ENCODE data around the gene MED16.
"Not testable (repeated sequence)": the region's sequence is repeated elsewhere in the genome, so short reads cannot be mapped to it uniquely, and the experiment has no call there.

Gene MED16

DNA sequence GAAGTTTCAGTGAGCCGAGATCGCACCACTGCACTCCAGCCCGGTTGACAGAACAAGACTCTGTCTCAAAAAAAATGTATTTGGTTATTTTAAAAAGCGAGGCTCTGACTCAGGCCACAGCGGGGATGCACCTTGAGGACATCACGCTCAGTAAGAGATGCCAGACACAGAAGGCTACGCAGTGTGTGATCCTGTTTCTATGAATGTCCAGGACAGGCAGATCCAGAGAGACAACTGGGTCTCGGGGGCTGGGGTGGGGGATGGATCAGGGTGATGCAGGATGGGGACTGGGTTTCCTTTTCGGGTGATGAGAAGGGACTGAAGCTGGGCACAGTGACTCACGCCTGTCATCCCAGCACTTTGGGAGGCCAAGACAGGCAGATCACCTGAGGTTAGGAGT lies 5.4 kb downstream of the MED16 start:
- DNase-seq = peak in 1 of 14 donors; percentile 19

DNA sequence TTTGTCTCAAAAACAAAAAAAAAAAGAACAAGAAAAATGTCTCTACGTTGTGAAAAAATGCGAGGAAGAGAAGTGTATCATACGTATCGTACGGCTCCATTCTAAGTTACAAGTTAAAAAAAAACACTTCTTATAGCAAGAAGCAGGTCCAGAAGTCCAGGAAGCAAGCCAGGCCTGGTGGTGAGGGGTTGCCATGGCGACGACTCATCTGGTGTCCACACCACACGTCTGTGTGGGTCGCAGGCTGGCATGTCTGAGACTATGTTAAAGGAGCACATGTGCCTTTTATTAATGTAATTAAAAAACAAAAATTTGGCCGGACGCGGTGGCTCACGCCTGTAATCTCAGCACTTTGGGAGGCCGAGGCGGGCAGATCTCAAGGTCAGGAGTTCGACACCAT lies 5.9 kb downstream of the MED16 start:
- DNase-seq = no peak

DNA sequence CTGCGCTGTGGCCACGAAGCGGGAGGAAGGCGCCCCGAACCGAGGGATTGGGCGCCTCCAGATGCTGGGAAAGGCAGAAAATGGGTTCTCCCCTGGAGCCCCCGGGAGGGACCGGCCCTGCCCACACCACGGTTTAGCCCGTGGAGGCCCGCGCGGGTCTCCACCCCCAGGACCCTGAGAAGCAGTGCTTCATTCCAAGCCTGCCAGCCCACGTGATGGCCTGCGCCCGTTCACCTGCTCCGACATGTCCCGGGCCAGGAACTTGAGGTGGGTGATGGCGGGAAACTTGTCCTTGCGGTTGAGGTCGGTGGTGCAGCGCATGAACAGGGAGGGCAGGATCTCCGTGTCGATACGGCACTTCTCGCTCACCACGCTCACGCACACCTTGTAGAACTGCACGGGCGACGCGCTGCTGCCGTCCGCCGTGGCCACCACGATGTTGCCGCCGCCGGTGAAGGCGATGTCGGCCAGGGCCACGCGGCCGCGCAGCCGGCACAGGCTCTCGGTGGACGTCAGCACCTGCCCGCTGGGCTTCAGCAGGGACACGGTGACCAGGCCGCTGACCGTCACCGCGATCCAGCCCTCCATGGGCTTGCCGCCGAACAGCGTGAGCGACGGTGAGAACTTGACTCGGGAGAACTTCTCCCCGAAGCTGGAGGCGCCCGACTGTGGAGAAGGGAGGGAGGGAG lies 7.3 kb downstream of the MED16 start:
- DNase-seq = no peak

DNA sequence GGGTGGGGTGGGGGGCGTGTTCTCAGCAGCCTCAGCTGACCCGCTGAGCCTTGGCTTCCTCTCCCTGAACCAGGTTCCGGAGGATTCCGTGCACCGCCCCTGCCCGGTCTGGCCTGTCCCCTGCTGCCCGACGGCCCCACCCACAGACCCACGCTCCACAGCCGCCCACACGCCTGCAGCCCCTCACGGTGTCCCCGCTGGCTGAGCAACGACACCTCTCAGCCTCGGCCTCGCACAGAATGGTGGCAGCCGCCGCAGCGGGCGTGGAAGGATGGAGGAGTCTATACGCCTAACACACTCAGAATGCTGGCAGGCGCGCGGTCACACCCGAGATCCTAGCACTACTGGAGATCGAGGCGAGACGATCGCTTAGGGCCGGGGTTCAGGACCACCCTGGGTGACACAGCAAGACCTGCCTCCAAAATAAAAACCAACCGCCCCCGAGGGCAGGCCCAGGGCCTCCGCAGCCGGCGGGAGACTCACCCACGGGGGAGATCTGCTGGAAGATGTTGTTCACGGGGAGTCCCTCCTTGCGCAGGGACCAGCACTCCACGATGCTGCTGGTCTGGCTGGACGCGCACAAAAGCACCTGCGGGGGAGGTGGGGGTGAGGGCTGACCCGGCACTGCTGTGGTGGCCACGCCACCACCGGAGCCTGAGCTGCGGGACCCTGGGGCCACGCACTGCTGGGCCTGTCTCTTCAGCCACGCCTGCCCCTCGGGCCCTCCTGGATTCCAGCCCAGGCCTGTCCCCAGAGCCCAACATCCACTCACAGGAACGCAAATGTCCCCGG lies 8.4 kb downstream of the MED16 start:
- DNase-seq = no peak

GRCh38 chr19:883661-884211 lies 9.3 kb downstream of the MED16 start:
- peak in 1 of 14 donors; percentile 59 for DNase-seq

GRCh38 chr19:882871-883497 lies 10.0 kb downstream of the MED16 start:
- DNase-seq = no peak

GRCh38 chr19:881385-882071 lies 11.5 kb downstream of the MED16 start:
- no peak for DNase-seq

- DNase-seq = no peak
Observed at GRCh38 chr19:879711-880438, 13.1 kb downstream of the MED16 start.

DNA sequence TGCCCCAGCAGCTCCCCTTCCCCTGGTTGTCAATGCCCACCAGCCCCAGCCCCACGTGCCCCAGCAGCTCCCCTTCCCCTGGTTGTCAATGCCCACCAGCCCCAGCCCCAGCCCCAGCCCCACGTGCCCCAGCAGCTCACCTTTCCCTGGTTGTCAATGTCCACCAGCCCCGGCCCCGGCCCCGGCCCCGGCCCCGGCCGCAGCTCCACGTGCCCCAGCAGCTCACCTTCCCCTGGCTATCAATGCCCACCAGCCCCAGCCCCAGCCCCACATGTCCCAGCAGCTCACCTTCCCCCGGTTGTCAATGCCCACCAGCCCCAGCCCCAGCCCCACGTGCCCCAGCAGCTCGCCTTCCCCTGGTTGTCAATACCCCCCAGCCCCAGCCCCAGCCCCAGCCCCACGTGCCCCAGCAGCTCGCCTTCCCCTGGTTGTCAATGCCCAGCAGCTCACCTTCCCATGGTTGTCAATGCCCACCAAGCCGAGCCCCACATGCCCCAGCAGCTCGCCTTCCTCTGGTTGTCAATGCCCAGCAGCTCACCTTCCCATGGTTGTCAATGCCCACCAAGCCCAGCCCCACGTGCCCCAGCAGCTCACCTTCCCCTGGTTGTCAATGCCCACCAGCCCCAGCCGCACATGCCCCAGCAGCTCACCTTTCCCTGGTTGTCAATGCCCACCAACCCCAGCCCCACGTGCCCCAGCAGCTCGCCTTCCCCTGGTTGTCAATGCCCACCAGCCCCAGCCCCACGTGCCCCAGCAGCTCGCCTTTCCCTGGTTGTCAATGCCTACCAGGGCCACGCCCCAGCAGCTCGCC lies 14.0 kb downstream of the MED16 start:
- not testable (repeated sequence) for DNase-seq

DNA sequence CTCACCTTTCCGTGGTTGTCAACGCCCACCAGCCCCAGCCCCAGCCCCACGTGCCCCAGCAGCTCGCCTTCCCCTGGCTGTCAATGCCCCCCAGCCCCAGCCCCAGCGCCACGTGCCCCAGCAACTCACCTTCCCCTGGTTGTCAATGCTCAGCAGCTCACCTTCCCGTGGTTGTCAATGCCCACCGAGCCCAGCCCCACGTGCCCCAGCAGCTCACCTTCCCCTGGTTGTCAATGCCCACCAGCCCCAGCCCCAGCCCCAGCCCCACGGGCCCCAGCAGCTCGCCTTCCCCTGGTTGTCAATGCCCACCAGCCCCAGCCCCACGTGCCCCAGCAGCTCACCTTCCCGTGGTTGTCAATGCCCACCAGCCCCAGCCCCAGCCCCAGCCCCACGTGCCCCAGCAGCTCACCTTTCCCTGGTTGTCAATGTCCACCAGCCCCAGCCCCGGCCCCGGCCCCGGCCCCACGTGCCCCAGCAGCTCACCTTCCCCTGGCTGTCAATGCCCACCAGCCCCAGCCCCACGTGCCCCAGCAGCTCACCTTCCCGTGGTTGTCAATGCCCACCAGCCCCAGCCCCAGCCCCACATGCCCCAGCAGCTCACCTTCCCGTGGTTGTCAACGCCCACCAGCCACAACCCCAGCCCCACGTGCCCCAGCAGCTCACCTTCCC lies 14.9 kb downstream of the MED16 start:
- DNase-seq = not testable (repeated sequence)

DNA sequence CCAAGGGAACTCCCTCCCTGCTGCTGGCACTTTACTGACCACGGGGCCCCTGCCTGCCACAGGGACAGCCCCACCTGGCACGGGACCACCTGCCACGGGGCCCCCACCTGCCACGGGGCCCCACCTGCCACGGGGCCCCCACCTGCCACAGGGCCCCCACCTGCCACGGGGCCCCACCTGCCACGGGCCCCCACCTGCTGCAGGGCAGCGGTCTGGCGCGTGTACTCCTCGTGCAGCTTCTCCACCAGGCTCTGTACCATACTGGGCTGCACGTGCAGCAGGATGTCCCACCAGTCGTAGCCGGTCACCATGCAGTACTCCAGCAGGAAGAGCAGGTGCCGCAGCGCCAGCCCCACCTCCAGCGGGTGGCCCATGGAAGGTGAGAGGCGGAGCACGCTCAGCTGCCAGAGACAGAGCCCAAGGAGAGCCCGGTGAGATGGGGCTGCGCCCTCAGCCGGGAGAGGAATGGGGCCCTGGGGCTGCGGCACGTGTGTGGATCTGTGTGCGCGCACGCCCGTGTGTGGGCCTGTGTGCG lies 16.1 kb downstream of the MED16 start:
- no peak for DNase-seq

DNA sequence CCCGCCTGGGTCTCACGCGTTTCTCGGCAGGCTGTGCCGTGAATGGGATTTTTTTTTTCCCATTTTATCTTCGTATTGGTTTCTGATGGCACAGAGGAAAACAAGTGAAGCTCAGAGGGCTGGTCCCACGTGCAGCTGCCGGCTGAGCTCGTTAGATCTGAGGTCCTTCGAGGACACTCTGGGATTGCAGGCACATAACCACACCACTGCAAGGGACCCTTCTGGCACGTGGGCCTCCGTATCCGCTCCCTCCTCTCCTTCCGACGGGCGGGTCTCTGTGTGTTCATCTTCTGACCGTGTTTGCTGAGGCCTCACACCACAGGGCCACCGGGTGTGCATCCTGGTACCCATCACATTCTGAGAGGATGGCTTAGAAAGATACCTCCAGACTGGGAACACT lies 16.9 kb downstream of the MED16 start:
- no peak for DNase-seq

DNA sequence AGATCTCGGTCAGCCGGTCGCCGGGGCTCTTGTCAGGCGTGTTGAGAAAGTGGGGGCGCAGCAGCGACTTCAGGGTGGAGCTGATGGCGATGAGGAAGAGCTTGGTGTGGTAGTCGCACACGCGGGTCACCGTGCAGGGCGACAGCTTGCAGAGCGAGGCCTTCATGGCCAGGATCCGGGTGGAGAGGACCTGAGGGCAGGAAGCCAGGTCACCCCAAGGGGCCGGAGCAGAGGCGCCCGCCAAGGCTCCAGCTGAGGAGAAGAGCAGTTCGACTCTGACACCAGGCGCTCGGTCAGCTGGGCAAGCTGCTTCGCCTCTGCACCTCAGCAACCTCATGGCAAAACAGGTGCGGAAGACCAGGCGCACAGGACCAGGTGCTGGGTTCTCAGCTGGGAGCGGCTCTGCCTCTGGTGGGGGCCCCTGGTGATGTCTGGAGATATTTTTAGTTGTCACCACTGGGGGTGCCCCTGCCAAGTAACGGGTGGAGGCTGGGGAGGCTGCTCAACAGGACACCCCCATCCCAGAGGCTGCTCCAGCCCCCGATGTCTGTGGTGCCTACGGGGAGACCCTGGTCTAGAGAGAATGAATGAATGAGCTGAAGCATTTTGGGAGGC lies 17.6 kb downstream of the MED16 start:
- DNase-seq = no peak

GRCh38 chr19:873561-874041 lies 19.4 kb downstream of the MED16 start:
- DNase-seq = no peak

DNA sequence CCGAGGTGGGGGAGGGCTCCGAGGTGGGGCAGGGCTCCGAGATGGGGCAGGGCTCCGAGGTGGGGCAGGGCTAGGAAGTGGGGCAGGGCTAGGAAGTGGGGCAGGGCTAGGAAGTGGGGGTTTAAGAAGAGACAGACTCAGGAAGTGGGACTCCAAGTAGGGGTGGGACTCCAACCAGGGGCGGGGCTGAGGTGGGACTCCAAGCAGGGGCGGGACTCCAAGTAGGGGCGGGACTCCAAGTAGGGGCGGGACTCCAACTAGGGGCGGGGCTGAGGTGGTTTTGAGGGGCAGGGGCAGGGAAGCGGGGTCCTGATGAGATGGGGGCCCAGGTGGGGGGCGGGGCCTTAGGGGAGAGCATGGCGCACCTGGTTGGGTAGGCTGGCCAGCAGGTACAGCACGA lies 19.9 kb downstream of the MED16 start:
- DNase-seq = no peak

- DNase-seq = no peak
Observed at GRCh38 chr19:872266-872951, 20.6 kb downstream of the MED16 start.

DNA sequence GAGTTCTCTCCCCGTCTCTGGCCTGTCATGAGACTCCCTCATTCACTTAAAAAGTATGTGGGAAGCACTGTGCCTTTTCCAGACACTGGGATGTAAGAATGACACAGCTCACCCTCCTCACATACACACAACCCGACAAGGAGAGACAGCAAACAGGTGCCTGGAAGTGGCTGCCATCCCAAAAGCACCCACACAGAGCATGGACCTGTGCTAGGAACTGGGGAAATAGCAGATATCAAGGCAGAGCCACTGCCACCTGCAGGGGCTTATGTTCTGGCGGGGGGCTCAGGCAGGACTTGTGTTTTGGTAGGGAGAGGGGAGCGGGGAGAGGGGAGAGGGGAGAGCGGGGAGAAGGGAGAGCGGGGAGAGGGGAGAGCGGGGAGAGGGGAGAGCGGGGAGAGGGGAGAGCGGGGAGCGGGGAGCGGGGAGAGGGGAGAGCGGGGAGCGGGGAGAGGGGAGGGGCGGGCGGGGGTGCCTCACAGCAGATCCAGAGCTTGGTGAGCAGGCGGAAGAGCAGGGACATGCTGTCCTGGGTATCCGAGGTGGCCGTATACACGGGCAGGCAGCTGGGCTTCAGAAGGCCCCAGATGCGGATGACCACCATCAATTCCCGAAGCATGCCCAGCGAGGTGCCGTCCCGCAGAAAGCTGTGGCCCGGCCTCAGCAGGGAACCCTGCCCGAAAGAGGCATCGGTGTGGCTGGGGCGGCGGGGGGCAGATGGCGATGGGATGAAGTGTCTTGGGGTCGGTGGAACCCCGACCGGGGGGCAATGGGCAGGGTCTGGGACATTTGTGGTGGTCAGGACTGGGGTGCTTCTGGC lies 21.3 kb downstream of the MED16 start:
- DNase-seq = no peak

GRCh38 chr19:870963-871401 lies 22.0 kb downstream of the MED16 start:
- peak in 3 of 14 donors; percentile 4 to 21 (median 12) for DNase-seq
